Measurements from ENCODE around the gene GPC6. TPM values are rescaled to one million over a fixed set of nuclear protein-coding genes. Genes with fewer than 3 reads are reported as not detected.

The GPC6 gene
- total RNA-seq, 1 experiment from 2014 or later = 0.22 TPM

DNA sequence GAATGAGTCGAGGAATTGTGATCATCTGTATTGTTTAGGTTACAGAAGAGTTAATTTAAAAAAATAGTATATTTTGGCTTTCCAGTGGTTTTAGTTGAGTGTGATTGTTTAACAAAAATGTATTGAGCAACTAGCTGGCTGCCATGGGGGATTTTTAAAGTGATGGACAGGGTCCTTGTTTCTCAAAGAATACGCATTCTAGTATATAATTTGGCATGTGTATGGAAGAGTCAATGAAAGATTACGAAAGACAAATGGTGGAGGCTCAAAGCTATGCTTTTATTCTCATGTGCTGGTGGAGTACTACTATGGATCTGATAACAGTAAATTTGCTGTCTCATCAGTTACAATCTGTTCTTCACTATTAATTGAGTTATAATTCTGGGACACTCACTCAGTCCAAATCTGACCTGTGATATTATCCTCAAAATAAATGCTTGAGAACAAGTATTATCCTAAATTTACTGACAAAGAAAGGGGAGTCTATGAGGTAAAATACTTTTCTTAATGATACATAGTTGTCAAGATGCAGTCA, 240.0 kb downstream of the GPC6 start:
- Histone ChIP-seq H2AFZ (ENCODE audit: low read depth, low read length, poor library complexity, severe bottlenecking) (no peak overlapping the region), H3K27ac (ENCODE audit: low read depth, low read length) (no peak overlapping the region), H4K20me1 (ENCODE audit: insufficient read depth) (no peaks in the 10 kb centered on the region), H3K4me3 (replicated peaks in 1 of 2; ENCODE audit: low read depth in 1 of 2, low read length in 2 of 2) (no peak overlapping the region), H3K27me3 (ENCODE audit: insufficient read depth, low read length) (no peaks in the 10 kb centered on the region), H3K4me2 (ENCODE audit: low read length) (no peak overlapping the region), H3K36me3 (ENCODE audit: control insufficient read depth in 1 of 2, insufficient read depth in 2 of 2, low read length in 2 of 2) (no peaks in the 10 kb centered on the region), H3K9me2 (ENCODE audit: insufficient read depth) (no peaks in the 10 kb centered on the region), H3K9me3 (ENCODE audit: control insufficient read depth in 1 of 2, insufficient read depth in 1 of 2, low read depth in 1 of 2, low read length in 2 of 2) (peaks cover 0 to 27% of the 10 kb centered on the region in 2 experiments; a peak in 2 of 4 replicates), H3K4me1 (ENCODE audit: control insufficient read depth in 1 of 2, insufficient read depth in 2 of 2, low read length in 2 of 2) (no peaks in the 10 kb centered on the region), H3K9ac (ENCODE audit: low read length) (no peak overlapping the region), H3K79me2 (ENCODE audit: insufficient read depth, low read length) (no peaks in the 10 kb centered on the region)
- intact Hi-C loops (cut with micrococcal nuclease) = no loop called here
- ChIA-PET POLR2A (no interaction called here), CTCF (no interaction called here), RAD21 (ENCODE audit: low non-redundant PET in 1 of 2, low total read pairs in 2 of 2, uncharacterized antibody in 2 of 2, unreplicated experiment in 2 of 2) (no interaction called here)
- TF ChIP-seq EGR1 (IDR thresholded peaks at IDR 0.05; ENCODE audit: low read depth) = no peak
- no peak for TF ChIP-seq RAD21 (IDR thresholded peaks at IDR 0.05; ENCODE audit: low read depth)
- no peak for TF ChIP-seq EZH2phosphoT487 (IDR thresholded peaks at IDR 0.05; ENCODE audit: borderline replicate concordance)
- no peak for TF ChIP-seq JUND (IDR thresholded peaks at IDR 0.05)
- no peak for TF ChIP-seq SP1 (IDR thresholded peaks at IDR 0.05; ENCODE audit: low read depth)
- TF ChIP-seq YY1 (IDR thresholded peaks at IDR 0.05; ENCODE audit: extremely low read depth, insufficient replicate concordance, low read depth, low read length) = no peak
- TF ChIP-seq, protein P1, sequence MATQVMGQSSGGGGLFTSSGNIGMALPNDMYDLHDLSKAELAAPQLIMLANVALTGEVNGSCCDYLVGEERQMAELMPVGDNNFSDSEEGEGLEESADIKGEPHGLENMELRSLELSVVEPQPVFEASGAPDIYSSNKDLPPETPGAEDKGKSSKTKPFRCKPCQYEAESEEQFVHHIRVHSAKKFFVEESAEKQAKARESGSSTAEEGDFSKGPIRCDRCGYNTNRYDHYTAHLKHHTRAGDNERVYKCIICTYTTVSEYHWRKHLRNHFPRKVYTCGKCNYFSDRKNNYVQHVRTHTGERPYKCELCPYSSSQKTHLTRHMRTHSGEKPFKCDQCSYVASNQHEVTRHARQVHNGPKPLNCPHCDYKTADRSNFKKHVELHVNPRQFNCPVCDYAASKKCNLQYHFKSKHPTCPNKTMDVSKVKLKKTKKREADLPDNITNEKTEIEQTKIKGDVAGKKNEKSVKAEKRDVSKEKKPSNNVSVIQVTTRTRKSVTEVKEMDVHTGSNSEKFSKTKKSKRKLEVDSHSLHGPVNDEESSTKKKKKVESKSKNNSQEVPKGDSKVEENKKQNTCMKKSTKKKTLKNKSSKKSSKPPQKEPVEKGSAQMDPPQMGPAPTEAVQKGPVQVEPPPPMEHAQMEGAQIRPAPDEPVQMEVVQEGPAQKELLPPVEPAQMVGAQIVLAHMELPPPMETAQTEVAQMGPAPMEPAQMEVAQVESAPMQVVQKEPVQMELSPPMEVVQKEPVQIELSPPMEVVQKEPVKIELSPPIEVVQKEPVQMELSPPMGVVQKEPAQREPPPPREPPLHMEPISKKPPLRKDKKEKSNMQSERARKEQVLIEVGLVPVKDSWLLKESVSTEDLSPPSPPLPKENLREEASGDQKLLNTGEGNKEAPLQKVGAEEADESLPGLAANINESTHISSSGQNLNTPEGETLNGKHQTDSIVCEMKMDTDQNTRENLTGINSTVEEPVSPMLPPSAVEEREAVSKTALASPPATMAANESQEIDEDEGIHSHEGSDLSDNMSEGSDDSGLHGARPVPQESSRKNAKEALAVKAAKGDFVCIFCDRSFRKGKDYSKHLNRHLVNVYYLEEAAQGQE (IDR thresholded peaks at IDR 0.05; ENCODE audit: low read depth) = no peak
- TF ChIP-seq SIN3A (IDR thresholded peaks at IDR 0.05; ENCODE audit: low read depth) = no peak
- TF ChIP-seq, protein P2, sequence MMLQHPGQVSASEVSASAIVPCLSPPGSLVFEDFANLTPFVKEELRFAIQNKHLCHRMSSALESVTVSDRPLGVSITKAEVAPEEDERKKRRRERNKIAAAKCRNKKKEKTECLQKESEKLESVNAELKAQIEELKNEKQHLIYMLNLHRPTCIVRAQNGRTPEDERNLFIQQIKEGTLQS (IDR thresholded peaks at IDR 0.05) = no peak
- TF ChIP-seq, protein P3, sequence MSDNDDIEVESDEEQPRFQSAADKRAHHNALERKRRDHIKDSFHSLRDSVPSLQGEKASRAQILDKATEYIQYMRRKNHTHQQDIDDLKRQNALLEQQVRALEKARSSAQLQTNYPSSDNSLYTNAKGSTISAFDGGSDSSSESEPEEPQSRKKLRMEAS (IDR thresholded peaks at IDR 0.05) = no peak
- BruUV-seq (replicated peaks) = no TSS peak
- DNase-seq (ENCODE audit: low read depth, low spot score) (no peak), ATAC-seq (no peak)
